Epithelial cell of esophagus (primary cell): ENCODE results near the gene CD300C.

Source experiments
- DNase-seq: peaks from one replicate; pipeline ENCODE4 v3.0.0; 2010; ENCODE audit warnings: low read depth
- H3K4me3 ChIP-seq: 2 replicates; pipeline ENCODE4 v1.5.1; 2011; ENCODE audit warnings: mild to moderate bottlenecking, low read length, control low read depth
- CTCF ChIP-seq: IDR thresholded peaks from 2 replicates; pipeline ENCODE4 v1.5.1; 2011; ENCODE audit warnings: low read depth, mild to moderate bottlenecking, low read length, control low read depth, inconsistent platforms; ENCODE audit not compliant: insufficient read depth; ENCODE audit errors: missing control alignments

The CD300C gene

GRCh38 chr17:74497471-74497870 is 48.4 kb downstream of the CD300C start:
- TF ChIP-seq CTCF: no peak
- no peak for DNase-seq
- no peak overlapping the region for H3K4me3 ChIP-seq

- H3K4me3 ChIP-seq: no peak overlapping the region
- peak; percentile 56 for DNase-seq
- peak; percentile 95 for TF ChIP-seq CTCF
Observed at GRCh38 chr17:74493331-74493833, 52.5 kb downstream of the CD300C start.

- no peak for TF ChIP-seq CTCF
- DNase-seq: no peak
- H3K4me3 ChIP-seq: no peak overlapping the region
Observed at GRCh38 chr17:74491626-74492025, 54.3 kb downstream of the CD300C start.
